Measurements from ENCODE around the gene PTPDC1. TPM values are rescaled to one million over a fixed set of nuclear protein-coding genes. Genes with fewer than 3 reads are reported as not detected.
"Not testable (repeated sequence)": the region's sequence is repeated elsewhere in the genome, so short reads cannot be mapped to it uniquely, and the experiment has no call there.

The PTPDC1 gene
- total RNA-seq, 4 donors from 2014 or later = 10.6 to 33.6 (median 21.6) TPM

DNA sequence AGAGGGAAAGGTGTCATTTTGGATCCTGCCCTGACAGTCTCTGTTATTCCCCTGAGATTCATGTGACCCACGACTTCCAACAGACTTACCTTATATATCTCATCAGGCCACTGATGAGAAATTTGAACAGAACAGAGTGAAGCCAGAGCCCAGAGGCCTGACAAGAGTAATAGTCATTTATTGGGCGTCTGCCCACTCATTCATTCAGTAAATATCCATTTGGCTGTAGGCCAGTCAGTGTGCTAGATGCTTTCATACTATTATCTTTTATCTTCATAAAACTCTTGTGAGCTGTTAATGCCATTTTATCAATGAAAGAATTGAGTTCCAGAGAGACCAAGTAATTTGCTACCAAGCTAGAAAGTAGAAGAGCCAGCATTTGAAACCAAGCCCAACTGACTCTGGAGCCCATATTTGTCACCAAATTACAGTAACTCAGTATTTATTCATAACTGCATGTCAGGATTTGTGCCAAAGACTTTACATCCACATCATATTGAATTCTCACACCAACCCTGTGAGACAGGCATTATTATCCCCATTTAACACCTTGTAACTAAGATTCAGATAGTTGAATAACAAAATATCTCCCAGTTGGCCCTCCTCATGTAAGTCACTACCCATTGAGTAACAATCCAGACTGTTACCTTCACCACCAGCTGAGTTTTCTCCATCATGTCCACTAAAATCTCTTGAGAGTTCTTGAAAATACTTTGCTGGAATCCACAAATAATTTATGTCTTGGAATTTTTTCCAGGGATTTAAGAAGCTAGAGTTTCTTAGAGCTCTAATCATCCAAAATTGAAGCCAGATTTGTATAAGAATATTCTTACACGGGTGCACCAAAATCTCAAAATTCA, 2.5 kb downstream of the PTPDC1 start:
- peak overlapping the region in 2 of 4 donors; percentile 12 to 21 for H3K27ac ChIP-seq
- ATAC-seq = peak; percentile 51
- no peak for TF ChIP-seq EP300 (IDR thresholded peaks at IDR 0.05)
- TF ChIP-seq, protein P1, sequence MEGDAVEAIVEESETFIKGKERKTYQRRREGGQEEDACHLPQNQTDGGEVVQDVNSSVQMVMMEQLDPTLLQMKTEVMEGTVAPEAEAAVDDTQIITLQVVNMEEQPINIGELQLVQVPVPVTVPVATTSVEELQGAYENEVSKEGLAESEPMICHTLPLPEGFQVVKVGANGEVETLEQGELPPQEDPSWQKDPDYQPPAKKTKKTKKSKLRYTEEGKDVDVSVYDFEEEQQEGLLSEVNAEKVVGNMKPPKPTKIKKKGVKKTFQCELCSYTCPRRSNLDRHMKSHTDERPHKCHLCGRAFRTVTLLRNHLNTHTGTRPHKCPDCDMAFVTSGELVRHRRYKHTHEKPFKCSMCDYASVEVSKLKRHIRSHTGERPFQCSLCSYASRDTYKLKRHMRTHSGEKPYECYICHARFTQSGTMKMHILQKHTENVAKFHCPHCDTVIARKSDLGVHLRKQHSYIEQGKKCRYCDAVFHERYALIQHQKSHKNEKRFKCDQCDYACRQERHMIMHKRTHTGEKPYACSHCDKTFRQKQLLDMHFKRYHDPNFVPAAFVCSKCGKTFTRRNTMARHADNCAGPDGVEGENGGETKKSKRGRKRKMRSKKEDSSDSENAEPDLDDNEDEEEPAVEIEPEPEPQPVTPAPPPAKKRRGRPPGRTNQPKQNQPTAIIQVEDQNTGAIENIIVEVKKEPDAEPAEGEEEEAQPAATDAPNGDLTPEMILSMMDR (IDR thresholded peaks at IDR 0.05) = no peak
- TF ChIP-seq POLR2AphosphoS5 (IDR thresholded peaks at IDR 0.05) = peak; percentile 31
- no peak for TF ChIP-seq POLR2A (IDR thresholded peaks at IDR 0.05)
- 24 to 26% methylated on average over 3 of the region's 3 CpGs for WGBS, 2 donors (ENCODE audit: low coverage in 1 of 2)
- no peaks in the 10 kb centered on the region for H3K9me3 ChIP-seq
- peaks cover 0 to 18% of the 10 kb centered on the region in 2 donors for H3K36me3 ChIP-seq
- H3K4me1 ChIP-seq = peaks cover 0 to 33% (median 7%) of the 10 kb centered on the region in 3 donors
- no peak overlapping the region for H3K4me3 ChIP-seq
- H3K27me3 ChIP-seq = no peaks in the 10 kb centered on the region

DNA sequence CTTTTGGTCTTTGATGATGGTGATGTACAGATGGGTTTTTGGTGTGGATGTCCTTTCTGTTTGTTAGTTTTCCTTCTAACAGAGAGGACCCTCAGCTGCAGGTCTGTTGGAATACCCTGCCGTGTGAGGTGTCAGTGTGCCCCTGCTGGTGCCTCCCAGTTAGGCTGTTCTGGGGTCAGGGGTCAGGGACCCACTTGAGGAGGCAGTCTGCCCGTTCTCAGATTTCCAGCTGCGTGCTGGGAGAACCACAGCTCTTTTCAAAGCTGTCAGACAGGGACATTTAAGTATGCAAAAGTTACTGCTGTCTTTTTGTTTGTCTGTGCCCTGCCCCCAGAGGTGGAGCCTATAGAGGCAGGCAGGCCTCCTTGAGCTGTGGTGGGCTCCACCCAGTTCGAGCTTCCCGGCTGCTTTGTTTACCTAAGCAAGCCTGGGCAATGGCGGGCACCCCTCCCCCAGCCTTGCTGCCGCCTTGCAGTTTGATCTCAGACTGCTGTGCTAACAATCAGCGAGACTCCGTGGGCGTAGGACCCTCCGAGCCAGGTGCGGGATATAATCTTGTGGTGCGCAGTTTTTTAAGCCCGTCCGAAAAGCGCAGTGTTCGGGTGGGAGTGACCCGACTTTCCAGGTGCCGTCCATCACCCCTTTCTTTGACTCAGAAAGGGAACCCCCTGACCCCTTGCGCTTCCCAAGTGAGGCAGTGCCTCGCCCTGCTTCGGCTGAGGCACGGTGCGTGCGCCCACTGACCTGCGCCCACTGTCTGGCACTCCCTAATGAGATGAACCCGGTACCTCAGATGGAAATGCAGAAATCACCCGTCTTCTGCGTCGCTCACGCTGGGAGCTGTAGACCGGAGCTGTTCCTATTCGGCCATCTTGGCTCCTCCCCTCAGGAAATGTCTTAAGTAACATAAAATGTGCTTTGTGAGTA, 10.2 kb downstream of the PTPDC1 start:
- H3K4me1 ChIP-seq, H3K9me3 ChIP-seq, H3K27ac ChIP-seq, ATAC-seq, H3K4me3 ChIP-seq, H3K27me3 ChIP-seq: not testable (repeated sequence)
- WGBS, 2 donors (ENCODE audit: low coverage in 1 of 2) = 88 to 90% methylated on average over 2 to 6 of the region's 33 CpGs
- peaks cover 0 to 42% of the 10 kb centered on the region in 2 donors for H3K36me3 ChIP-seq

DNA sequence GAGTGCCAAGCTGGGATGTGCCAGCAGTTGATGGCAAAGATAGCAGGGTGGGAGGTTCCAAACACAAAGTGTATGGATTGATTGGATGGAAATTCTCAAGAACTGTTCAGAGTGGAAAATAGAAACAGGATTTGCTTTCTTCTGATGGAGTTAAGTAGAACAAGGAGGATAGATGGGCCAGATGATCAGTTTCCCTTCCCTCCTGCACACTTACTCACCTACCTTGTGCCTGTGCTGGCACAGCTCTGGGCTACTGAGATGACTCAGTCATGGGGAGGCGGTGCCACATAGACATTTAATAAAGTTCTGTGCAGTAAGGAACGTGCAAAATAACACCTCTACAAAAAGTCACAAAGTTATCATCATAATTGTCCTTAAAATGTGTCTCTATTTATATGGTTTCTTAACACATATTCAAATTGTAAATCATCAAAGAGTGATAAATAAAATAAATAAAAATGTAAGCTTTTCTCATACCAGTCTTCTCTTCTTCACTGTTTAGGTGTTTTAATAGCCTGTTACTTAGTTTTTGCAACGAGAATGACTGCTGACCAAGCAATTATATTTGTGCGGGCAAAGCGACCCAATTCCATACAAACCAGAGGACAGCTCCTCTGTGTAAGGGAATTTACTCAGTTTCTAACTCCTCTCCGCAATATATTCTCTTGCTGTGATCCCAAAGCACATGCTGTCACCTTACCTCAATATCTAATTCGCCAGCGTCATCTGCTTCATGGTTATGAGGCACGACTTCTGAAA, 12.7 kb downstream of the PTPDC1 start:
- Histone ChIP-seq H3K27ac (no peak overlapping the region), H3K4me3 (no peak overlapping the region), H3K36me3 (peaks cover 0 to 45% of the 10 kb centered on the region in 2 donors), H3K4me1 (no peaks in the 10 kb centered on the region), H3K9me3 (no peaks in the 10 kb centered on the region), H3K27me3 (no peaks in the 10 kb centered on the region)
- ATAC-seq = no peak
- WGBS, 2 donors (ENCODE audit: low coverage in 1 of 2) = 88 to 91% methylated on average over 8 to 9 of the region's 9 CpGs
- TF ChIP-seq, protein P1 (IDR thresholded peaks at IDR 0.05) = no peak
- no peak for TF ChIP-seq POLR2AphosphoS5 (IDR thresholded peaks at IDR 0.05)
- TF ChIP-seq POLR2A (IDR thresholded peaks at IDR 0.05) = no peak
- TF ChIP-seq EP300 (IDR thresholded peaks at IDR 0.05) = no peak

DNA sequence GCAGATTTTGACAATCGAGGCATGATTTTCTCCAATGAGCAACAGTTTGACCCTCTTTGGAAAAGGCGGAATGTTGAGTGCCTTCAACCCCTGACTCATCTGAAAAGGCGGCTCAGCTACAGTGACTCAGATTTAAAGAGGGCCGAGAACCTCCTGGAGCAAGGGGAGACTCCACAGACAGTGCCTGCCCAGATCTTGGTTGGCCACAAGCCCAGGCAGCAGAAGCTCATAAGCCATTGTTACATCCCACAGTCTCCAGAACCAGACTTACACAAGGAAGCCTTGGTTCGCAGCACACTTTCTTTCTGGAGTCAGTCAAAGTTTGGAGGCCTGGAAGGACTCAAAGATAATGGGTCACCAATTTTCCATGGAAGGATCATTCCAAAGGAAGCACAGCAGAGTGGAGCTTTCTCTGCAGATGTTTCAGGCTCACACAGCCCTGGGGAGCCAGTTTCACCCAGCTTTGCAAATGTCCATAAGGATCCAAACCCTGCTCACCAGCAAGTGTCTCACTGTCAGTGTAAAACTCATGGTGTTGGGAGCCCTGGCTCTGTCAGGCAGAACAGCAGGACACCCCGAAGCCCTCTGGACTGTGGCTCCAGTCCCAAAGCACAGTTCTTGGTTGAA, 13.6 kb downstream of the PTPDC1 start:
- H3K4me3 ChIP-seq = no peak overlapping the region
- no peaks in the 10 kb centered on the region for H3K4me1 ChIP-seq
- 62 to 100% methylated on average over 1 to 6 of the region's 6 CpGs for WGBS, 2 donors (ENCODE audit: low coverage in 1 of 2)
- H3K27ac ChIP-seq = no peak overlapping the region
- no peaks in the 10 kb centered on the region for H3K9me3 ChIP-seq
- no peak for ATAC-seq
- H3K36me3 ChIP-seq = peaks cover 0 to 45% of the 10 kb centered on the region in 2 donors
- H3K27me3 ChIP-seq = no peaks in the 10 kb centered on the region
- no peak for TF ChIP-seq EP300 (IDR thresholded peaks at IDR 0.05)
- no peak for TF ChIP-seq POLR2A (IDR thresholded peaks at IDR 0.05)
- TF ChIP-seq POLR2AphosphoS5 (IDR thresholded peaks at IDR 0.05) = no peak
- TF ChIP-seq, protein P1 (IDR thresholded peaks at IDR 0.05) = no peak

Measured in gastroesophageal sphincter (tissue), 4 donors.